Hematopoietic multipotent progenitor cell treated with erythropoietin and hydrocortisone succinate and interleukin-3 and kit ligand, for 17 days (in vitro differentiated cells): ENCODE results near the gene ZMAT3.
A peak's percentile ranks its signal among the peaks of the same experiment; 100 is the strongest.
"Not testable (repeated sequence)": the region's sequence is repeated elsewhere in the genome, so short reads cannot be mapped to it uniquely, and the experiment has no call there.

Source experiments
- DNase-seq: peaks from one replicate; pipeline ENCODE4 v3.0.0-alpha.2; 2015; ENCODE audit warnings: low spot score

Gene ZMAT3

GRCh38 chr3:179071323-179072099, at the start of gene ZMAT3:
ZMAT3 (minus strand) TSS chr3:179071809; CDS start chr3:179067752, 4,057 bp downstream.
- DNase-seq, result peak; percentile 78

- no peak for DNase-seq
Measured at GRCh38 chr3:179116816-179117215, 45.2 kb upstream of the ZMAT3 start.

GRCh38 chr3:179115444-179115843, 43.8 kb upstream of the ZMAT3 start:
- not testable (repeated sequence) for DNase-seq

- DNase-seq, result no peak
Measured at GRCh38 chr3:179113903-179114302, 42.3 kb upstream of the ZMAT3 start.

GRCh38 chr3:179108086-179108485, 36.5 kb upstream of the ZMAT3 start:
- DNase-seq, result no peak

- DNase-seq, result no peak
Measured at GRCh38 chr3:179107617-179108016, 36.0 kb upstream of the ZMAT3 start.

GRCh38 chr3:179105881-179106280, 34.3 kb upstream of the ZMAT3 start:
- DNase-seq, result no peak

- peak; percentile 37 for DNase-seq
Measured at GRCh38 chr3:179100652-179101051, 29.0 kb upstream of the ZMAT3 start.

- DNase-seq, result no peak
Measured at GRCh38 chr3:179098388-179099077, 26.9 kb upstream of the ZMAT3 start.

GRCh38 chr3:179093807-179094206, 22.2 kb upstream of the ZMAT3 start:
- no peak for DNase-seq

- DNase-seq, result no peak
Measured at GRCh38 chr3:179091113-179091512, 19.5 kb upstream of the ZMAT3 start.

GRCh38 chr3:179088306-179088705, 16.7 kb upstream of the ZMAT3 start:
- no peak for DNase-seq

GRCh38 chr3:179083977-179084376, 12.4 kb upstream of the ZMAT3 start:
- DNase-seq, result no peak

GRCh38 chr3:179082416-179082815, 10.8 kb upstream of the ZMAT3 start:
- no peak for DNase-seq

GRCh38 chr3:179081885-179082284, 10.3 kb upstream of the ZMAT3 start:
- DNase-seq, result no peak

GRCh38 chr3:179079537-179079936, 7.9 kb upstream of the ZMAT3 start:
- DNase-seq, result no peak

GRCh38 chr3:179076243-179077027, 4.8 kb upstream of the ZMAT3 start:
- DNase-seq, result no peak

GRCh38 chr3:179074656-179075055, 3.0 kb upstream of the ZMAT3 start:
- no peak for DNase-seq

- no peak for DNase-seq
Measured at GRCh38 chr3:179073816-179074215, 2.2 kb upstream of the ZMAT3 start.

GRCh38 chr3:179072100-179072438, 460 bp upstream of the ZMAT3 start:
- no peak for DNase-seq

GRCh38 chr3:179071027-179071322, 634 bp downstream of the ZMAT3 start:
- DNase-seq, result no peak

GRCh38 chr3:179069762-179070390, 1.7 kb downstream of the ZMAT3 start:
- peak; percentile 26 for DNase-seq
